GM10266 (cell line): ENCODE measurements around the gene COX17.

Experiments
- DNase-seq: peaks from one replicate; pipeline ENCODE4 v3.0.0; 2012; ENCODE audit errors: extremely low spot score
- TF ChIP-seq, protein P1 (sequence below): IDR thresholded peaks from 2 replicates; pipeline ENCODE4 v1.5.1; 2012; ENCODE audit warnings: mild to moderate bottlenecking, low read depth; ENCODE audit not compliant: control insufficient read depth, insufficient read depth; ENCODE audit errors: missing control alignments

COX17 gene

DNA sequence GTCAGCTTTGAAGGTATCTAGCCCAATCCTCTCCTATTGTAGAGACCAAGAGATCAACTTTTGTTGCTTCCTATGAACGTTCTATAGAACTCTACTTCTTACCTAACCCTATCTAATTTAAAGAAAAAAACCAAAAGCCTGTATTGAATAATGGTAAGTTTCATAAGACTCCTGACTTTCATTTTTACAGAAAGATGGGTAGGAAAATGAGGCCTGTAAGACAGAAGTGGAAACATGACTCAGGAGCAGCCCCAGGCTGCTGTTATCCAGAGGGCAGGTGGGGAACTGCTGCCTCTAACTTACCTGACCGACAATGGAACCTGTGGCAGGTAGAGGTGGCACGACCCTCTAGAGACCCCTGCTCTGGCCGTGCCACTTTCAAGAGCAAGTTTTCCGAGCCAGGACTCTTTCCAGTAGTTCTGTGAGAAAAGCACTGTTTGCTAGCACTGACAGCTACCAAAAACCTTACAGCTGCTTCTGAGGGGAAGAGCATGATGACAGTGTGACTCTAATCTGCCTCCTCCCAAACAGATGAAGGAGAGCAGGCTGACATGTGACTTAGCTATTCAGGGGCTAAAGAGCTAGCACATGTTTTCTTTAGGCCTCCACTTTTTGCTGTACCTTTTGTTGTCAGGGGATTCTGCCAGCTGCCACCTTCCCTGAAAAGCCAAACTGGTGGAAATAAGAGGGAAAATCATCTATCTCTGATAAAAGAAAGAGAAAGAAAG lies 34.3 kb downstream of the COX17 start:
- TF ChIP-seq, protein P1, sequence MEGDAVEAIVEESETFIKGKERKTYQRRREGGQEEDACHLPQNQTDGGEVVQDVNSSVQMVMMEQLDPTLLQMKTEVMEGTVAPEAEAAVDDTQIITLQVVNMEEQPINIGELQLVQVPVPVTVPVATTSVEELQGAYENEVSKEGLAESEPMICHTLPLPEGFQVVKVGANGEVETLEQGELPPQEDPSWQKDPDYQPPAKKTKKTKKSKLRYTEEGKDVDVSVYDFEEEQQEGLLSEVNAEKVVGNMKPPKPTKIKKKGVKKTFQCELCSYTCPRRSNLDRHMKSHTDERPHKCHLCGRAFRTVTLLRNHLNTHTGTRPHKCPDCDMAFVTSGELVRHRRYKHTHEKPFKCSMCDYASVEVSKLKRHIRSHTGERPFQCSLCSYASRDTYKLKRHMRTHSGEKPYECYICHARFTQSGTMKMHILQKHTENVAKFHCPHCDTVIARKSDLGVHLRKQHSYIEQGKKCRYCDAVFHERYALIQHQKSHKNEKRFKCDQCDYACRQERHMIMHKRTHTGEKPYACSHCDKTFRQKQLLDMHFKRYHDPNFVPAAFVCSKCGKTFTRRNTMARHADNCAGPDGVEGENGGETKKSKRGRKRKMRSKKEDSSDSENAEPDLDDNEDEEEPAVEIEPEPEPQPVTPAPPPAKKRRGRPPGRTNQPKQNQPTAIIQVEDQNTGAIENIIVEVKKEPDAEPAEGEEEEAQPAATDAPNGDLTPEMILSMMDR, result no peak
- DNase-seq, result no peak

GRCh38 chr3:119641416-119641815 lies 35.8 kb downstream of the COX17 start:
- DNase-seq, result no peak
- TF ChIP-seq, protein P1, result no peak

GRCh38 chr3:119639494-119640350 lies 37.5 kb downstream of the COX17 start:
- TF ChIP-seq, protein P1, result no peak
- no peak for DNase-seq

DNA sequence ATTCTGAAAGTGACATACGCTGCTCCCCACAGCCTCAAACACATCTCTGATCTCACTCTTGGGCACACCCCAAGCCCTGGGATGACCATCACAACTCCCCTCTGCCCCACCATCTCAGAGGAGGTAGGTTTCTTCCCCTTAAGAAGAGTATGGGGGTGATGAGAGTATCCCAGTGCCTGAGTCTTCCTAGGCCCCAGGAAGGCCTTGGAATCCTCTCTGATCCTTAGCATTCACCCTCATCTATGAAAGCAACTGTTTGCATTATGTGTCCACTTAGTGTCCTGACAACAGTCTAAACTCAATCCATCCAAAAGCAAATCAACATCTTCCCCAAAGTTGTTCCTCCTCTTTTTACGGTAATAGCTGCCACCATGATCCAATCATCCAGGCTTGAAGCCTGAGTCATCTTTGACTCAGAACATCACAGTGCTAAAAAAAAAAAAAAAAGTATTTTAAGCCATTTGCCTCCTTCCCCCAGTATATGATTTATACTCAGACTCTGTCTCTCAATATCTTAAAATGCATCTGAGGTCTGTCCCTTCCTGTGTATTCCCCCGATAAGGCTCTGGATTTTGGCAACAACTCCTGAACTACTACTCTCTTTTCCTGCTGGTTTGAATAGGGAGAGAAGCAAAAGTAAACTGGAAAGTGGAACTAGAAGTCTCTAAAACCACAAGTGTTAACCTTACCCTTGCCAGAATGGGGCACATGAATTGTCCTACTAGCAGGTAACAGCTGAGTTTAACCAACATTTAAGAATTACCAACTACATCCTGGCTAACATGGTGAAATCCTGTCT lies 39.3 kb downstream of the COX17 start:
- DNase-seq, result peak; percentile 17
- TF ChIP-seq, protein P1, result no peak

GRCh38 chr3:119636891-119637611 lies 40.2 kb downstream of the COX17 start:
- DNase-seq, result no peak
- TF ChIP-seq, protein P1, result no peak

DNA sequence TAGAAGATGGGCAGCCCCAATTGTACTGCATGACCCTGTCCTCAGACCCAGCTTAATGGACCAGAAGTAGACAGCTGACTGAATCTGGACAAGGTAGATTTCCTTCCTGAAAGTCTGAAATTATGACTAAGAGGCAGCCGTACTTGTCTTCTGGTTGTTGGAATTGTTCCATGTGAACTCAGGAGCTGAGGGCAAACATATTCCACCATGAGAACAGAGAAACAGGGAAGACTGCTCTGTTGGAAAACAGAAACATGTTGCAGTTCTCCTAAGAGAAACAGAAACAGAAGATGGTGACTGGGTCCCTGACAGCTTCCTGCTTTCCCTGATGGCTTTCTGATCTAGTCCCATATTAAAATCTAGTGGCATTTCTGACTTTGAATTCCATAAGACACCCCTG lies 41.0 kb downstream of the COX17 start:
- TF ChIP-seq, protein P1, result no peak
- no peak for DNase-seq
